HG03159 (cell line): Measurements from ENCODE around the gene RBM3.

ENCODE experiments used
- ATAC-seq: cut with Tn5 transposase; IDR thresholded peaks from one replicate; pipeline ENCODE4 v1.9.1; 2021; ENCODE audit warnings: mild to moderate bottlenecking, moderate library complexity; ENCODE audit not compliant: unreplicated experiment

Gene RBM3

DNA sequence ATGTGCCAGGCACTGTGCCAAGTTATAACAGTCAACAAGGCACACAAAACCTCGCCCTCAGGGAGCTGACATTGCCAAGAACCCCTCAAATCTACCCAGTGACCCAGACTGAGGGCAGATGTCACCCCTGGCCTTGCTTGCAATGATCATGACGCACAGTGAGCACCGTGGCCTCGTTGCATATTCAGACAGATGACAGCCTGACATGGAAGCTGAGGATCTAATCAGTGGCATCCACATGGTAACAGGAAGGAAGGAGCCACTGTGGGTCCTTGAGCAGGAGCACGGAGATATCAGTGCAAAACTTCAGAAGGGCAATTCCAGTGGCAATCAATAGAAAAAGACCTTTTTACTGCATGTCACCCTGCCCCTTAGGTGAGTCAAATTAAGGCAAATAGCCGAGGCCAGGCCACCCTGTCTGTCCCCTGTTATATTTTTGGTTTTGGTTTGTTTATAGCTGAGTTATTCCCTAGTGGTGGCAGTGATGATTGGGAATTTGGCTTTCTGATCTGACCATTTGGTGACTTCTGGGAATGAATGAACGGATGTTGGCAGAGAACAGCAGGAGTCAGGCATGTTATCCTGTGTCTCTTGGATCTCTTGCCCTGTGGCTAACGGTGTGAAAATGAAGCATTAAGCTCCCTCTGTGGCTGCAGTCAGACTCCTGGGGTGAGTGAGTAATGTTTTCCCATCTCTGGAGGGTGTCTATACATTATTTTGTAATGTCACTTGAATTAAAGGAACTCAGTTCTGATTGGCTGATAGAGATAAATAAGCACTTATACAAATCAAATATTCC lies 43.5 kb downstream of the RBM3 start:
- no peak for ATAC-seq

DNA sequence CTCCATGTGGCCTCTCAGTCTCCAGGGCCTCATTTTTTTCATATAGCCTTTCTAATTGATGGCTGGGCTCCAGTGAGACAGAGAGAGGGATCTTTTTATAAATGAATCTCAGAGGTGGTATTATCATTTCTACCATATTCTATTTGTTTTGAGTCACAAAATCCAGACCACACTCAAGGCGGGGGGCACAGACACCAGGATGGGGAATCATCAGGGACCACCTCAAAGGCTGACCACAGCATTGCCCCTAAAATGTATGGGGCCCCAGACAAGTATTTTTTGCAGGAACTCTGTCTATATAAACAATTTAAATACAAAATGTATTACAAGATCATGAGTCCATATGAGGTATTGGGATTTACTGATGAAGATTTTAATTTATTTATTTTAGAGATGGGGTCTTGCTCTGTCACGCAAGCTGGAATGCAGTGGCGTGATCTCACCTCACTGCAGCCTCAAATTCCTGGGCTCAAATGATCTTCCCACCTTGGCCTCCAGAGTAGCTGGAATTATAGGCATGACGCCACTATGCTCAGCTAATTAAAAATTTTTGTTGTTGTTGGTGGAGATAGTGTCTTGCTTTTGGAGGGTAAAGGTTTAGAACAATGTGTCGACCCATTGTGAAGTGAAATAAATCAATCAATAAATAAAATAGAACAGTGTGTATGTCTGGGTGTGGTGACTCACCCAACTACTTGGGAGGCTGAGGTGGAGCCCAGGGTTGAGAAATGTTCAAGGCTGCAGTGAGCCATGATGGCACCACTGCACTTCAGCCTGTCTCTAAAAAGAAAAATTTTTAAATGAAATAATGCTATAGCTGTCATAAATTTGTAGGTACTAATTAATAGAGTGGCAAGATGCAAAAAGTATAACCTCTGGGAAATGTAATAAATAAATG lies 52.4 kb downstream of the RBM3 start:
- no peak for ATAC-seq
